ENCODE results near the gene TBC1D8.

TBC1D8 gene

GRCh38 chr2:101161658-101162057, 10.5 kb upstream of the TBC1D8 start:
- DNase-seq: no peak

GRCh38 chr2:101160454-101160853, 9.3 kb upstream of the TBC1D8 start:
- no peak for DNase-seq

GRCh38 chr2:101159526-101159925, 8.3 kb upstream of the TBC1D8 start:
- DNase-seq: no peak

GRCh38 chr2:101157272-101157671, 6.1 kb upstream of the TBC1D8 start:
- DNase-seq: no peak

GRCh38 chr2:101153787-101154186, 2.6 kb upstream of the TBC1D8 start:
- no peak for DNase-seq

- no peak for DNase-seq
These were observed 2.0 kb upstream of the TBC1D8 start for GRCh38 chr2:101153077-101153707.

- peak; percentile 72 for DNase-seq
These were observed 1.3 kb upstream of the TBC1D8 start for GRCh38 chr2:101152272-101153076.

- DNase-seq: peak; percentile 48
These were observed 683 bp upstream of the TBC1D8 start for GRCh38 chr2:101151859-101152271.

- no peak for DNase-seq
These were observed 656 bp downstream of the TBC1D8 start for GRCh38 chr2:101150306-101151145.

- no peak for DNase-seq
These were observed 1.7 kb downstream of the TBC1D8 start for GRCh38 chr2:101149241-101150192.

GRCh38 chr2:101148777-101149176, 2.4 kb downstream of the TBC1D8 start:
- DNase-seq: no peak

- no peak for DNase-seq
These were observed 3.2 kb downstream of the TBC1D8 start for GRCh38 chr2:101147971-101148370.

GRCh38 chr2:101147062-101147461, 4.1 kb downstream of the TBC1D8 start:
- no peak for DNase-seq

- DNase-seq: no peak
These were observed 4.6 kb downstream of the TBC1D8 start for GRCh38 chr2:101146535-101146934.

GRCh38 chr2:101145406-101145805, 5.8 kb downstream of the TBC1D8 start:
- no peak for DNase-seq

GRCh38 chr2:101142163-101142562, 9.0 kb downstream of the TBC1D8 start:
- no peak for DNase-seq

- no peak for DNase-seq
These were observed 10.1 kb downstream of the TBC1D8 start for GRCh38 chr2:101140978-101141655.

GRCh38 chr2:101140237-101140636, 10.9 kb downstream of the TBC1D8 start:
- DNase-seq: no peak

GRCh38 chr2:101139495-101139894, 11.7 kb downstream of the TBC1D8 start:
- no peak for DNase-seq

- no peak for DNase-seq
These were observed 15.5 kb downstream of the TBC1D8 start for GRCh38 chr2:101135412-101136296.

All from OCI-M1 (cell line).